DMS 273 treated with DMSO at 0.1 percent for 48 hours (cell line): ENCODE data around the gene NOPCHAP1.
A peak's percentile ranks its signal among the peaks of the same experiment; 100 is the strongest.
"Not testable (repeated sequence)": the region's sequence is repeated elsewhere in the genome, so short reads cannot be mapped to it uniquely, and the experiment has no call there.

Experiments
- DNase-seq: peaks from one replicate; lab custom pipeline; 2025; lab: John Stamatoyannopoulos, UW

The NOPCHAP1 gene, protein sequence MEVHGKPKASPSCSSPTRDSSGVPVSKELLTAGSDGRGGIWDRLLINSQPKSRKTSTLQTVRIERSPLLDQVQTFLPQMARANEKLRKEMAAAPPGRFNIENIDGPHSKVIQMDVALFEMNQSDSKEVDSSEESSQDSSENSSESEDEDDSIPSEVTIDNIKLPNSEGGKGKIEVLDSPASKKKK

DNA sequence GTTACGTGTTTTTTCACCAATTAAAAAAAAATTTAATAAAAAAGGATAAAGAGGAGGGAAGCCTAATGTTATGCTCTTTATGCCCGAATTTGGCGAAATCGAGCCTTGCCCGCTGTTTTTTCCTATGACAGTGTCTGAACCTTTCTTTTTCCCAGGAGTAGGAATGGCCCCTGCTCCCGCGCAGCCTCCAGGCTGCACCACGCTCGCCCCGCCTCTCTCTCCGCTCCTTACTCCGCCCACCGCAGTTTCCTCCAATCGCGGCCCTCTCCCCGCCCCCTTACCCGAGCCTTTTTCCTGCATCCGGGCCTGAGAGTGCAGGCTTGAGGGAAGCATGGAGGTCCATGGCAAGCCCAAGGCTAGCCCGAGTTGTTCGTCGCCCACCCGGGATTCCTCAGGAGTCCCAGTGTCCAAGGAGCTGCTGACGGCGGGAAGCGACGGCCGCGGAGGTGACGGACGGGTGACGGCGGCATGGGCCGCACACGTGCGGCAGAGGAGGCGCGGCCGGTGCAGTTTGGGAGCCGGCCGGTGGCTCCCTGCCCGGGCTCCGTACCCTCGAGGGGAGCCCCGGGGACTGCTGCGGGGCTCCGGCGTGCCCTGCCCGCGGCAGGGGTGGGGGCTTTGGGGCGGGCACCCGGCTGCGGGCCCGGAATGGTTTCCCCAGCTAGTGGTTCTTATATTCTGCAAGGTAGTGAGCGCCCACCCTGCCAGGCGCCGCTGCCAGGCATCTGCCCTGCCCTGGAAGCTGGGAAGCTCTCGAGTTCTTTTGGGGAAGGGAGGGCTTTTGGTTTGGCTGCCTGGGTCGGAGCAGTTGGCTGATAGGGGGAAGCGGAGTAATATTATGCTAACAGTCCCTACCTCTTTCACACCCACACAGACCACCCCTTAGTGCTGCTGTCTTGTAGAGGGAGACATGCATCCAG lies at the start of gene NOPCHAP1:
Gene NOPCHAP1, plus strand, starts transcription at position 295 of the 920 bp plus-strand sequence. Its CDS starts 37 bp downstream, at position 332.
- peak; percentile 58 for DNase-seq

DNA sequence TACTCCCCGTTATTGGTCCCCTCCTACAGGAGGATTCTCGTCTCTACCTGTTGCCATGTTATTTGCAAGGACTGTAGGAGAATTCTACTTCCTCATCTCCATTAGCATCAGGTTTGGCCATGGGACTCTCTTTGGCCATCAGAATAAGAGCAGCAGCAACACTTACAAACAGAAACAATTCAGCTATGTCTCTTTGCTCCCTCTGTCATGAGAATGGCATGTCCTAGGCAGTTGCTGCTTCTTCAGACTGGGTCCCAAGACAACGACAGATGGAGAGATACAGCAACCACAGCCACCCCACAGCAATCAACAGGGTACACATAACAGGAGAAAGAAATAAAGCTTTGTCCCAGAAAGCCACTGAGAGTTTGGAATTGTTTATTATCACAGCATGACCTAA lies 47.7 kb upstream of the NOPCHAP1 start:
- no peak for DNase-seq

DNA sequence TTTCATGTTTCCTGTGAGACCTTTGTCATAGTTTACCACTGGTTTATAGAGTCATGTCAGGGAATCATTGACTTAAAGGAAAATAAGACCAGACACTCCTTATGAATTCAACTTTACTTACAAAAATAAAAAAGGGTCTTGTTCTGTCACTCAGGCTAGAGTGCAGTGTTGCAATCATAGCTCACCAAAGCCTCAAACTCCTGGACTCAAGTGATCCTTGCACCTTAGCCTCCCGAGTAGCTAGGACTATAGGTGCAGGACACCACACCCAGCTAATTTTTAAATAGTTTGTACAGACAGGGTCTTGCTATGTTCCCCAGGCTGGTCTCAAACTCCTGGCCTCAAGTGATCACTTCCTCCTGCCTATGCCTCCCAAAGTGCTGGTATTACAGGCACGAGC lies 47.0 kb upstream of the NOPCHAP1 start:
- no peak for DNase-seq

DNA sequence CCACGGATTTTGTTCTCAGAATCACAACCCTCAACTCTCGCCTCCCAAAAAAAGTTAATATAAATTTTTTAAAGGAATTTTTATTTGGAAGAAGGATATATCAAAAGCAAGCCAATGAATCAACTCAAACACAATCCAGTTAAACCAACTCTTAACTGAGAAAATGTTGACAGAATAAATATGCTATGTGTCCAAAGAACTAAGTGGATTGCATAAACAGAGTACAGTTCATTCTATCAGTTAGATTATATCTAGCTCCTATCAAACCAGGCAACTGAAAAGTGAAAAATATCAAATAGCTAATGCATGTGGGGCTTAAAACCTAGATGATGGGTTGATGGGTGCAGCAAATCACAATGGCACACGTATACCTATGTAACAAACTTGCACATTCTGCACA lies 44.7 kb upstream of the NOPCHAP1 start:
- no peak for DNase-seq

DNA sequence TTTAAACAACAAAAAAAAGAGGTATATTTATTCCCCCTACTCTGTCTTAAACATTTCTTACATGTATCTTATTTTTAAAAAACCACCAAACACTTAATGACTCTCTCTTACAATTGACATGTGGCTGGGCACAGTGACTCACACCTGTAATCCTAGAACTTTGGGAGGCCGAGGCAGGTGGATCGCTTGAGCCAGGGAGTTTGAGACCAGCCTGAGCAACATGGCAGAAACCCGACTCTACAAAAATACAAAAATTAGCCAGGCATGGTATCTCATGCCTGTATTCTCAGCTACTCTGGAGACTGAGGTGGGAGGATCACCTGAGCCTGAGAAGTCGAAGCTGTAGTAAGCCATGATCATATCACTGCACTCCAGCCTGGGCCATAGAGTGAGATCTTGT lies 44.0 kb upstream of the NOPCHAP1 start:
- DNase-seq, result no peak

DNA sequence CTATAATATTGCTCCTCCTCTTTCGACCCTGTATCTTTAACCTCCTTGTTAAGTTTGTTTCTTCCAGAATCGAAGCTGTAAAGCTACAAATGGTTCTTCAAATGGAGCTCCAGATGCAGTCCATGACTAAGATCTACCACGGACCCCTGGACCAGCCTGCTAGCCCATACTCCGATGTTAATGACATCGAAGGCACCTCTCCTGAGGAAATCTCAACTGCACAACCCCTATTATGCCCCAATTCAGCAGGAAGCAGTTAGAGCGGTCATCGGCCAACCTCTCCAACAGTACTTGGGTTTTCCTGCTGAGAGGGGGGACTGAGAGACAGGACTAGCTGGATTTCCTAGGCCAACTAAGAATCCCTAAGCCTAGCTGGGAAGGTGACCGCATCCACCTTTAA lies 42.7 kb upstream of the NOPCHAP1 start:
- DNase-seq, result not testable (repeated sequence)

DNA sequence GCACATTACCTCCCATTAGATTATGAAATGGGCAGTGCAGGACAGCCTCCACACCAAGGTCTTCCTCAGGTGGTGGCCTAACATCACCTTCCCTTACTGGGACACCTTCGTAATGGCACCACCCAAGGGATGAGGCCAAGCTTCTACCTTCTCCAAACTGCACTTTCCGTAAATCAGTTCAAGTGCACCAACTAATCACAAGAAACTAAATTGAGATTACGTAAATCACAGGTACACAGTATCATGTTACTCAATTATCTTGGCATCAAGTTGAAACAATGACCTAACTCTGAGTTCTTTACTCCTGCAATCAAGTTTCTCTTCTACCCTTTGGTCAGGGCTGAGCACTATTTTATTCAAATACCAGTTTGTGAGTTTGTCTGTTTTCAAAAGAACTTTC lies 41.9 kb upstream of the NOPCHAP1 start:
- DNase-seq, result no peak

DNA sequence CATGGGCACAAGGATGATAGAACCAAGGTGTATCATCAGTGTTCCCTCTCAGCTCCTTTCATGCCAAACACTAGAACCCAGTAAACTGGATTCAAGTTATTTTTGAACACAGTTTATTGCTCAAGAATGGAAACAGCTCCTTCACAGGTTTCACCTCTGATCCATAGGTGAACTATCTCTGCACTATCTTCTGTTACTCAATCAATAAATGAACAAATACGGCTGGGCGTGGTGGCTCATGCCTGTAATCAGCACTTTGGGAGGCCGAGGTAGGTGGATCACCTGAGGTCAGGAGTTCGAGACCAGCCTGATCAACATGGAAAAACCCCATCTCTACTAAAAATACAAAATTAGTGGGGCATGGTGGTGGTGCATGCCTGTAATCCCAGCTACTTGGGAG lies 37.4 kb upstream of the NOPCHAP1 start:
- DNase-seq, result not testable (repeated sequence)

DNA sequence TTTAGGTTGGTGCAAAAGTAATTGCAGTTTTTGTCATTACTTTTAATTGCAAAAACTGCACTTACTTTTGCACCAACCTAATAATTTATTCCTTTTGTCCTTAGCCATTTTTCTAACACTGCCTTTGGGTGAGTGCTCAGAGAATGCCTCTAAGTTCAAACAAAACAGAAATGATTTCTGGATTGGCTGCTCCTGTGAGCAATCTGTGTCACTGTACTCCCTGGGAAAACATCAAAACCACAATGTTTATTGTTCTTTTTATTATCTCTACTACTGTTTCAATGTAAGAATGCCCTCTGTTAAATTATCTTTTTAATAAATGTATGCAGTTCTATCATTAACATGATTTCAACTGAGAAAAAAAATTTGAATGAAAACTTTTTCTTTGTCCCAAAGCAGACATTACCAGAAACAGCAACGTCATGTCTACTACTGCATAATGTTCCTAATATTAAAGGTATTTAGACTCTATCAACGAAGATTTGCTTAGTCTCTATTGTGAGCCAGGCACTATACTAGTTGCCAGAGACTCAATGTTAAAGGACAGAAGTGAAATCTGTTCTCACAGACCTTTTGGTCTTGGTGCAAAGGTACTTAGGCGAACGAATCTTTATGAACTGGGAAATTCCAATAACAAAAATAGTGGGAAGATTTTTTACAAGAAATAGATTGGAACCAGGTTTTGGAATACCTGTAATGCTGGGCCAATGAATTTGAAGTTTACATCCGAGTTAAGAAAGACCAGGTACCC lies 34.2 kb upstream of the NOPCHAP1 start:
- DNase-seq, result no peak

DNA sequence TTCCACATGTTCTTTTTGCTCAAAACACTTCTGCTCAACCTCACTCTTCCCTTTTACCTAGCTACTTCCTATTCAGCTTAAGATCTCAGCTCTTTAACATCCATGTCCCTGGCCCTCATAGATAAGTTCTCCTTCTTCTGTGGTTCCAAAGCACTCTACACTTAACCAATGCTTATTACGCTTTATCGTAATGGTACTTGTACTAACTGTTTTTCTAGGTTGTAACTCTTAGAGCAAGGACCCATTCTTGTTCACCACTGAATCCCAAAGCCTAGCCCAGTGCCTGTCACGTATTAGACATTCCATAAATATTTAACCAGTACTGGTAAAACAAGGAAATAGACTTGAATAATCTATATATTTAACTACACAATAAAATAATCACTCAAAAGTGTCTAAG lies 33.3 kb upstream of the NOPCHAP1 start:
- no peak for DNase-seq

DNA sequence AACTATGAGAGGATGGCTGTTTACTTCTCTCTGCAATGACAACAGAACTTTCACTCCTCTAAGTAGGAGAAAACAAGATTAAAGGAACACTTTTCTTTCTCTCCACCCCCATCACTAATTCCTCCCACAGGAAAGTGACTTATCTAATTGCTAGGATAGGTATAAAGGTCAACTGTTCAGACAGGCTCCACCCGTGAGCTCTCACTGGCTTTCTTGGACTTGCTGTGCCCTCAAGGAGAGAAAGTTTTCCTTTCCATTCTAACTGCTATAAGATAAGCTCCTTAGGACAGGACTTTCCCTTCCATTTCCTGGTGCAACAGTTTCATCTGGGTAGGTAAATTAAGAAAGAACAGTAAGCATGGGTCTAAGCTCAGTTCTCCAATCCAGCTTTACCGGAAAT lies 32.8 kb upstream of the NOPCHAP1 start:
- DNase-seq, result no peak

DNA sequence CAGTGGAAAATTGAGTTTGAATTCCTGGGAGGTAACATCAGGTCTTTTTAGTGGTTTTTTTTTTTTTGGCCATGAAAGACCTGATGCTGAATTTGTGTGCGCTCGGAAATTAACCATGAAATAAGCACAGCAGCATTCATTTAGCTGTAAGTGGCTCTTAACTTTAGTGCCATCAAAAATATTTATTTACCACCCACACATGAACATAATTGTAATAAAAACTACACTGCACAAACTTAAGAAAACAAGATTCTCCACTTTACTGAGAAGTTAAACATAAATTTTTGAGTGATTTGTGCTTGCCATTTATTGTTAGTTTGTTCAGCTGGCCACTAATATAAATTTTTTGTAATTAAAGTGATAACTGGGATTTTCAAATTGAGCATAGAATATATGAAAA lies 30.4 kb upstream of the NOPCHAP1 start:
- DNase-seq, result no peak

DNA sequence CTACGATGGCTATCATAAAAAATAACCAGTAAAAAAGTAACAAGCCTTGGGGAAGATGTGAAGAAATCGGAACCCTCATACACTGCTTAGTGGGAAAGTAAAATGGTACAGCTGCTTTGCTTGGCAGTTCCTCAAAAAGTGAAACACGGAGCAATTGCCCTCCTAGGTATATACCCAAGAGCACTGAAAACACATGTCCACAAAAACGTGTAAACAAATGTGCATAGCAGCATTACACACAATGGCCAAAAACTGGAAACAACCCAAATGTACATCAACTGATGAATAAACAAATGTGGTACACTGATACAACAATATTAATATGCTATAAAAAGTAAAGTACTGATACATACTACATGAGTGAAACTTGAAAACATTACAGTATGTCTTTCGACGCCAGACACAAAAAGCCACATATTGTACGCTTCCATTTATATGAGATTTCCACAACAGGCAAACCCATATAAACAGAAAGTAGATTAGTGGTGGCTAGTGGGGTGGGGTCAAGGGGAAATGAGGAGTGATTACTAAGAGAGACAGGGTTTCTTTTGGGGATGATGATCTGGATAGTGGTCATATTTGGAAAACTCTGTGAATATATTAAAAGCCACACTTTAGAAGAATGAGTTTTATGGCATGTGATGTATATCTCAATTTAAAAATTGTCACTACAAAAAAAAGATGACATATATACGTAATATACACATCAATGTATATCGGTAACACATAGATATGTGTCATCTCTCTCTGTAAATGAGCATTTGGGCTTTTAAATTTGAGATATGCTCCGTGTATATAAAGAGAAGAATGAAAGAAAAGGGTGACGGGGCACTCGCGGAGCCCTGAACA lies 29.0 kb upstream of the NOPCHAP1 start:
- DNase-seq, result peak; percentile 11

DNA sequence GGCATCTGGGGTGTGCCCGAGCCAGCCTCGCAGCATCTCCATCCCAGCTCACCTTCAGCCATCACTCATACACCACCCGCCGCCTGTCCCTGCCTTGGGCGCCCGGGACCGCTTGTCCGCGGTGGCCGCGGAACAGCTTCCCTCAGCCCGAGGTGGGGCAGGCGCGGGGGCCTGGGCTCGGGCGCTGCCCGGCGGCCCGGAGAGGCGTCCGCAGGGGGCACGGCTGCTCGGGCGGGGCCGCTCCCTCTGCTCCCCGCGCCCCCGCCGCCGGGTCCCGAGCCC lies 28.5 kb upstream of the NOPCHAP1 start:
- no peak for DNase-seq

DNA sequence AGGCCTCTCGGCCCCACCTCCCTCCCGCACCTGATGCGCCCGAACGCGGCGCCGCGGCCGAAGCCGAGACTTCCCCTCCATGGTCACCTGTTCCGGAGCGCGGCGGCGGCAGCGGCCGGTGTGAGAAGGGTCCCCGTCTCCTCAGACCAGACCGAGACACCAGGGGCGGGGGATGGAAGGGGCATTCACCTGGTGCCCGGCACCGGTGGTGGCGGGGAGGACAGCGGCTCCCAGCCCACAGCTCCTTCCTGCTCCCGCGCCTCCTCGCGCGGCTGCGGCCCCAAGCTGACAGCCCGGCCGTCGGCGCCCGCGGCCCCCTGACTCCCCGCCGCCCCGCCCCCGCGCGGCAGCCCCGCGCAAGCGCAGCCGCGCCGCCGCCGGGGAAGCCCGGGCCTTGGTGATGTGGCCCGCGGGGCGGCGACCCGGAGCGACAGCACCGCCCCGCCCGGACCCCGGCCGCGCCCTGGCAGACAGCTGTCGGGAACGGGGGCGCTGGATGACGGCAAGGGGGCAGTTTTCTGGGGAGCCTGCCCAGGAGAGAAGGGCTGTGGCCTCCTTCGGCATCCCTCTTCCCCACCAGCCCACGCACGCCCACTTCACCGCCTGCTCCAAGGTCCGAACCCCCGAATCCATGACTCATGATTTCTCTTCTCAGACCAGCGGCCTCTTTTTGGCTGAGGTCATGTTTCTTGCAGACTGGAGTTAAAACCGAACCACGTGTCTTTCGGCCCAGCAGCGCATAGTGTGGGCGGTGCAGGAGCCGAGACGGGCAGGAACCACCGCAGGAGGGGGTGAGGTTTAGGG lies 27.9 kb upstream of the NOPCHAP1 start, which contains the start of gene SLC41A2:
Gene SLC41A2, minus strand, starts transcription at position 290 of the 804 bp plus-strand sequence. CDS start 29,763 bp downstream, outside the sequence.
- peak; percentile 64 for DNase-seq

DNA sequence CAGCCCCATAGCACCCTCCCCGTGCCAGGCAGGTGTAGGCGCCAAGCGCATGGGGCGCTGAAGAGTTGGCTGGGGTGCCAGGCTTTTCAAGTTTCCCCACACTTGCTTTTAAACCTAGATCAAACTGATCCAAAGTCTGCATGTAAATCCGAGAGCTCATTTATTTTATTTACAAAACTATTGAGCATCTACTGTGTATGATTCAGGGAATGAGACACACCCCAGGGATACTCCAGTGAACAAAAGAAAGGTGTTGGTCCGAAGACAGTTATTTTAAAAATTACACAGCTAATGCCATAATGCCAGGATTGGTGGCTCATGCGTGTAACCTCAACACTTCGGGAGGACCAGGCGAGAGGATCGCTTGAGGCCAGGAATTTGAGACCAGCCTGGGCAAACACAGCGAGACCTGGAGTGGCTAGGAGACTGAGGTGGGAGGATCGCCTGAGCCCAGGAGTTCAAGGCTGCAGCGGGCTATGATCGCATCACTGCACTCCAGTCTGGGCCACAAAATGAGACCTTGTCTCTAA lies 27.2 kb upstream of the NOPCHAP1 start:
- no peak for DNase-seq

DNA sequence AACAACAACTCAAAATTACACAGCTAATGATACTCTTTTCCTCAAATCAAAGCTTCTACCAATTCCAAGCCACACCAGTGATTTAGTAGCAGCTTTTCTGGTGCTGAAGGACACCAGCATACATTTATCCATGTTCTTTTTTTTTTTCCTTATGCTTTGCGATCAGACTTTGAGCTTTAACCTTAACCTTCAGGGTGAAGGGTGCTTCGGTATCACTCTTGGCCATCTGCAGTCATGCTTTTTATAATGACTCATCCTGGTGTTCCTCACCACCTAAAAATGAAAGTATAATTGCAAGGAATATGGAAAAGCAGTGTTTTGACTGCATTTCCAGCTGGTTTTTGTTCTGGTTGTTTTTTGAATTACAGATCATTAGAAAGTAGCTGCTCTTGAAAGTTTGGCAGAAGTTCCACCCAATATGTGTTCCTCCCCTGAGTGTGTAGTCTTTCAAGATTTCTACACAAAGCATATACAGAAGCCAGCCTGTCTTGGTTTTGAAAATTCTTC lies 26.7 kb upstream of the NOPCHAP1 start:
- no peak for DNase-seq

DNA sequence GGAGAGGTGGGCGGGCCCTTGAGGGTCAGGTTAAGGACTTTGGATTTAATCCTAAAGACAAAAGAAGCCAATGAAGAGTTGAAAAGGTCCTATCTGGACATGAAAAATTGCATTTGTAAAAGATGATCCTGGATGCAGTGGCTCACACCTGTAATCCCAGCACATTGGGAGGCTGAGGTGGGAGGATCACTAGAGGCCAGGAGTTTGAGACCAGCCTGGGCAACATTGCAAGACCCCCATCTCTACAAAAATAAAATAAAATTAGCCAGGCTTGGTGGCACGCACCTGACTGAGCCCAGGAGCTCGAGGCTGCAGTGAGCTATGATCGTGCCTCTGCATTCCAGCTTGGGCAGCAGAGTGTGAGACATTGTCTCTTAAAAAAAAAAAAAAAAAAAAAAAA lies 25.7 kb upstream of the NOPCHAP1 start:
- no peak for DNase-seq

DNA sequence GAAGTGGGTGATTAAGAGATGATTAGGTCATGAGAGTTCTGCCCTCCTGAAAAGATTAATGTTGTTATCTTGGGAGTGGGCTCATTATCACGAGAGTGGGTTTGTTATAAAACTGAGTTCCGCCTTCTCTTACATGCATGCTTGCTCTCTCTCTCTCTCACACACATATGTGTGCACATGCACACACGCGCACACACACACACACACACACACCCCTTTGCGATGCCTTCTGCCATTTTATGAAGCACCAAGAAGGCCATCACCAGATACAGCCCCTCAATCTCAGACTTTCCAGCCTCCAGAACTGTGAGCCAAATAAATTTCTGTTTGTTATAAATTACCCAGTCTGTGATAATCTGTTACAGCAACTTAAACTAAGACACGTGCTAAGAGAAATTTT lies 22.4 kb upstream of the NOPCHAP1 start:
- no peak for DNase-seq

DNA sequence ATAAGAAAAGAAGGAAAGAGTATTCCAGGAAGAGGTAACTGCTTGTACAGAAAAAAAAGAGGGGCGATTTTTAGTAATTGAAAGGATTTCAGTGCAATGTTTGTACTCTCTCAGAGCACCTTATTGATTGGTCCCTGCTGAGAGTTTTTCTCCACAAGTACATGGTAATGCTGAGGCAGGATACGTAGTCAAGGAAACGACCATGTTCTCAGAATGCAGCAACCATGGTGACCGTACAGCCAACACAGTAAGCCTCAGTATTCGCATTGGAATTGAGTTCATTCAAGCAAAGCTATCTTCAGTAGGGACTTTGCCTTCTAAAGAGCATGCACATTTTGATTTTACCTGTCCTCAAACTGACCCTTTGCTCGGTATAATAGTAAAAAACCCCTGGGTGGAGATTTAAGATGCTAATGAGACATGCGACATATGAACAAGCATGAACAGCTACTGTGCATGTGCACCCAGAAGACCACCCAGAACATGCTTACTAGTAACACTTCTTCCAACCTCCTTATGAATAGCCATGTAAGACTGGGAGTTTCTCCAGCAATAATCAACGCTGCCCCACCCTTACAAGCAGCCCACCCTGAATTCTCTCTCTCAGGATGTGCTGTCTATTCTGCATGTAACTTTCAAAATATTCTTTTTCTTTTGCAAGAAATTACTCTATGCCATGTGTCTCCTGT lies 21.8 kb upstream of the NOPCHAP1 start:
- no peak for DNase-seq
